ENCODE data around the gene FUT4. TPM values are rescaled to one million over a fixed set of nuclear protein-coding genes. Genes with fewer than 3 reads are reported as not detected.
A peak's percentile ranks its signal among the peaks of the same experiment; 100 is the strongest.

Gene FUT4
- total RNA-seq, 1 experiment from 2014 or later = 7.7 TPM

DNA sequence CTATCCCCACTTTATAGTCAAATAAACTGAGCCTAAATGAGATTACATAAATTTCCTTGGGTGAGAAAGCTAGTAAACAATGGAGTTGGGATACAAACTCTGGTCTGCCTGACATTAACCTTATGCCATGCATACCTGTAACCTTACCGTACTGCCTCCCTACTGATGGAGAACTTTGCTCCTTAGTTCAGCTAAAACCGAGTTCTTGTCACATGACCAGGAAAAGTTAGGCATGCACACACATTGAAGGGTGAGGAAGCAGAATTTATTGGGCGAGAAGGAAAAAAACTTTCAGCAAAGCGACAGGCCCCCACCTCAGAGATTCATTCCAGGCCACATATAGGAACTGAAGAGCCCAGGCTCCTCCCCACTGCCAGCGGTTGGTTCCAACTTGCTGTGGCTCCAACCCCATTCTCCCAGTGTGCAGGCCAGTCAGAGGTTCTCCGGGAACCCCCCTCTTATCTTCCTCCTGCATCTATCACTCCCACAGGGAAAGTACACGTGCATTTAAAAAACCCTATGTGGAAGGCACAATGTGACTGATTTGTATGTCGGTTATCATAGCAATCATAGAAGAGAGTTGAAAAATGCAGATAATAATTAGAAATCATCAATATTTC, 20.2 kb downstream of the FUT4 start:
- no peak for DNase-seq (ENCODE audit: low spot score)
- TF ChIP-seq, protein P1, sequence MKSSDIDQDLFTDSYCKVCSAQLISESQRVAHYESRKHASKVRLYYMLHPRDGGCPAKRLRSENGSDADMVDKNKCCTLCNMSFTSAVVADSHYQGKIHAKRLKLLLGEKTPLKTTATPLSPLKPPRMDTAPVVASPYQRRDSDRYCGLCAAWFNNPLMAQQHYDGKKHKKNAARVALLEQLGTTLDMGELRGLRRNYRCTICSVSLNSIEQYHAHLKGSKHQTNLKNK (CRISPR knock-in tag; IDR thresholded peaks at IDR 0.05) = no peak
- TF ChIP-seq SOX15 (CRISPR knock-in tag; IDR thresholded peaks at IDR 0.05) (no peak), ZNF121 (CRISPR knock-in tag; IDR thresholded peaks at IDR 0.05) (no peak), RELA (CRISPR knock-in tag; IDR thresholded peaks at IDR 0.05; ENCODE audit: borderline replicate concordance) (no peak)
- ATAC-seq = peak; percentile 68
- H3K27ac Mint-ChIP-seq = no peak overlapping the region
- H3K4me3 Mint-ChIP-seq = no peak overlapping the region
- H3K4me1 Mint-ChIP-seq = peaks cover 13% of the 10 kb centered on the region
- ChIA-PET POLR2A (no interaction called here), CTCF (no interaction called here)
- no peaks in the 10 kb centered on the region for H3K9me3 Mint-ChIP-seq
- no peaks in the 10 kb centered on the region for H3K36me3 Mint-ChIP-seq
- no peaks in the 10 kb centered on the region; the same call in 1 of the 2 replicates for H3K27me3 Mint-ChIP-seq (ENCODE audit: low read depth)

DNA sequence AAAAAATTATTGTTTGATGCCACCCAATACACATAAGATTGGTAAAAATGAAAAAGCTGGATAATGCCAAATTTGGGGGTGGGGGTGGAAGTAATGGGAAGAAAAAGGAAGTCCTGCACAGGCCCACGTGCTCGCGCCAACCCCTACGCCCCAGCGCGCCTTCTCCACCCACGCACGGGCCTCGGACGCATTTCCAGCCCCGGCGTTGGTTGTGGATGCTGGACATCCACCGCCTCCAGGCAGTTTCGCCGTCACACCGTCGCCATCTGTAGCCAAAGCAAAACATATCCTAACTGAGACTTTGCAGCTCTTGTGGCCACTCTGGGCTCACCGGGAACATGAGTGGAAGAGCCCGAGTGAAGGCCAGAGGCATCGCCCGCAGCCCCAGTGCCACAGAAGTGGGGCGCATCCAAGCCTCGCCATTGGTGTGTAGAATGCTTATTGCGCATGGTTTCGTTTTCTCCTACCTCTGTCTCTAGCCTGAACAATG, 23.5 kb downstream of the FUT4 start, which contains the start of gene PIWIL4:
Gene PIWIL4 (plus strand): TSS at position 188 of the 490 bp plus-strand sequence. CDS start 151 bp downstream, at position 339.
- no peak within 1 kb of the TSS for H3K27ac Mint-ChIP-seq
- no peak within 1 kb of the TSS for H3K4me3 Mint-ChIP-seq
- no peaks in the 10 kb centered on the region for H3K36me3 Mint-ChIP-seq
- no peak for ATAC-seq
- DNase-seq (ENCODE audit: low spot score) = no peak
- TF ChIP-seq, protein P2, sequence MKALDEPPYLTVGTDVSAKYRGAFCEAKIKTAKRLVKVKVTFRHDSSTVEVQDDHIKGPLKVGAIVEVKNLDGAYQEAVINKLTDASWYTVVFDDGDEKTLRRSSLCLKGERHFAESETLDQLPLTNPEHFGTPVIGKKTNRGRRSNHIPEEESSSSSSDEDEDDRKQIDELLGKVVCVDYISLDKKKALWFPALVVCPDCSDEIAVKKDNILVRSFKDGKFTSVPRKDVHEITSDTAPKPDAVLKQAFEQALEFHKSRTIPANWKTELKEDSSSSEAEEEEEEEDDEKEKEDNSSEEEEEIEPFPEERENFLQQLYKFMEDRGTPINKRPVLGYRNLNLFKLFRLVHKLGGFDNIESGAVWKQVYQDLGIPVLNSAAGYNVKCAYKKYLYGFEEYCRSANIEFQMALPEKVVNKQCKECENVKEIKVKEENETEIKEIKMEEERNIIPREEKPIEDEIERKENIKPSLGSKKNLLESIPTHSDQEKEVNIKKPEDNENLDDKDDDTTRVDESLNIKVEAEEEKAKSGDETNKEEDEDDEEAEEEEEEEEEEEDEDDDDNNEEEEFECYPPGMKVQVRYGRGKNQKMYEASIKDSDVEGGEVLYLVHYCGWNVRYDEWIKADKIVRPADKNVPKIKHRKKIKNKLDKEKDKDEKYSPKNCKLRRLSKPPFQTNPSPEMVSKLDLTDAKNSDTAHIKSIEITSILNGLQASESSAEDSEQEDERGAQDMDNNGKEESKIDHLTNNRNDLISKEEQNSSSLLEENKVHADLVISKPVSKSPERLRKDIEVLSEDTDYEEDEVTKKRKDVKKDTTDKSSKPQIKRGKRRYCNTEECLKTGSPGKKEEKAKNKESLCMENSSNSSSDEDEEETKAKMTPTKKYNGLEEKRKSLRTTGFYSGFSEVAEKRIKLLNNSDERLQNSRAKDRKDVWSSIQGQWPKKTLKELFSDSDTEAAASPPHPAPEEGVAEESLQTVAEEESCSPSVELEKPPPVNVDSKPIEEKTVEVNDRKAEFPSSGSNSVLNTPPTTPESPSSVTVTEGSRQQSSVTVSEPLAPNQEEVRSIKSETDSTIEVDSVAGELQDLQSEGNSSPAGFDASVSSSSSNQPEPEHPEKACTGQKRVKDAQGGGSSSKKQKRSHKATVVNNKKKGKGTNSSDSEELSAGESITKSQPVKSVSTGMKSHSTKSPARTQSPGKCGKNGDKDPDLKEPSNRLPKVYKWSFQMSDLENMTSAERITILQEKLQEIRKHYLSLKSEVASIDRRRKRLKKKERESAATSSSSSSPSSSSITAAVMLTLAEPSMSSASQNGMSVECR (CRISPR knock-in tag; IDR thresholded peaks at IDR 0.05; ENCODE audit: borderline replicate concordance) = no peak
- no peak for TF ChIP-seq TP53 (CRISPR knock-in tag; IDR thresholded peaks at IDR 0.05)
- TF ChIP-seq, protein P3, sequence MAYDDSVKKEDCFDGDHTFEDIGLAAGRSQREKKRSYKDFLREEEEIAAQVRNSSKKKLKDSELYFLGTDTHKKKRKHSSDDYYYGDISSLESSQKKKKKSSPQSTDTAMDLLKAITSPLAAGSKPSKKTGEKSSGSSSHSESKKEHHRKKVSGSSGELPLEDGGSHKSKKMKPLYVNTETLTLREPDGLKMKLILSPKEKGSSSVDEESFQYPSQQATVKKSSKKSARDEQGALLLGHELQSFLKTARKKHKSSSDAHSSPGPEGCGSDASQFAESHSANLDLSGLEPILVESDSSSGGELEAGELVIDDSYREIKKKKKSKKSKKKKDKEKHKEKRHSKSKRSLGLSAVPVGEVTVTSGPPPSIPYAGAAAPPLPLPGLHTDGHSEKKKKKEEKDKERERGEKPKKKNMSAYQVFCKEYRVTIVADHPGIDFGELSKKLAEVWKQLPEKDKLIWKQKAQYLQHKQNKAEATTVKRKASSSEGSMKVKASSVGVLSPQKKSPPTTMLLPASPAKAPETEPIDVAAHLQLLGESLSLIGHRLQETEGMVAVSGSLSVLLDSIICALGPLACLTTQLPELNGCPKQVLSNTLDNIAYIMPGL (CRISPR knock-in tag; IDR thresholded peaks at IDR 0.05) = no peak
- TF ChIP-seq KAT7 (CRISPR knock-in tag; IDR thresholded peaks at IDR 0.05; ENCODE audit: borderline replicate concordance) = no peak
- ChIA-PET CTCF (interaction anchor here (0.6 kb wide), 1 partner anchor 73 kb away, joined by 4 read pairs; no protein-coding TSS in a partner anchor), POLR2A (no interaction called here)
- H3K27me3 Mint-ChIP-seq (ENCODE audit: low read depth) = peaks cover 2% of the 10 kb centered on the region; the same call in 1 of the 2 replicates
- no peaks in the 10 kb centered on the region for H3K9me3 Mint-ChIP-seq
- peaks cover 8% of the 10 kb centered on the region for H3K4me1 Mint-ChIP-seq

DNA sequence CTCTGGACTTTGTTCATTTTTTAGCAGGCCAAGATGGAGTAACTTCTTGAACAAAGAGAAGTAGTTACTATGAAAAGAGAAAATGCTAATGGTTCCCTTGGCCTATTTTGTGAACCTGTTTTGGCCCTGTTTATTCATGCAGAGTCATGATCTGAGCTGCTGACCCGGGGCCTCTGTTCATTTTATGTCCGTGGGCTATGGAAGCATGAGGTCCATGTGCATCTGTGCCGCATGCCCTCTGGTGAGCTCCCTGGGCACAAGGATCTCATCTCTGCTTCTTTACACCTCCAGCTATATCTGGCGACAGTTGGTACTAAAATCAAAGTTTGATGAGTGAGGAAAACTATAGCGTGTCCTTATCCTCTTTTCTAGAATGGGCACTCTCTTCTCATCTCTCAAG, 24.5 kb downstream of the FUT4 start:
- H3K4me3 Mint-ChIP-seq = no peak overlapping the region
- no peak overlapping the region for H3K27ac Mint-ChIP-seq
- H3K9me3 Mint-ChIP-seq = 0 out of 2 replicates have a peak, but pooled peaks cover 5% of the 10 kb centered on the region
- no peaks in the 10 kb centered on the region for H3K36me3 Mint-ChIP-seq
- DNase-seq (ENCODE audit: low spot score) (no peak), ATAC-seq (no peak)
- peaks cover 2% of the 10 kb centered on the region; the same call in 1 of the 2 replicates for H3K27me3 Mint-ChIP-seq (ENCODE audit: low read depth)
- peaks cover 2% of the 10 kb centered on the region; the same call in 1 of the 2 replicates for H3K4me1 Mint-ChIP-seq
- TF ChIP-seq, protein P4, sequence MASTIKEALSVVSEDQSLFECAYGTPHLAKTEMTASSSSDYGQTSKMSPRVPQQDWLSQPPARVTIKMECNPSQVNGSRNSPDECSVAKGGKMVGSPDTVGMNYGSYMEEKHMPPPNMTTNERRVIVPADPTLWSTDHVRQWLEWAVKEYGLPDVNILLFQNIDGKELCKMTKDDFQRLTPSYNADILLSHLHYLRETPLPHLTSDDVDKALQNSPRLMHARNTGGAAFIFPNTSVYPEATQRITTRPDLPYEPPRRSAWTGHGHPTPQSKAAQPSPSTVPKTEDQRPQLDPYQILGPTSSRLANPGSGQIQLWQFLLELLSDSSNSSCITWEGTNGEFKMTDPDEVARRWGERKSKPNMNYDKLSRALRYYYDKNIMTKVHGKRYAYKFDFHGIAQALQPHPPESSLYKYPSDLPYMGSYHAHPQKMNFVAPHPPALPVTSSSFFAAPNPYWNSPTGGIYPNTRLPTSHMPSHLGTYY (CRISPR knock-in tag; IDR thresholded peaks at IDR 0.05) = no peak
- TF ChIP-seq FOXJ3 (CRISPR knock-in tag; IDR thresholded peaks at IDR 0.05; ENCODE audit: borderline replicate concordance) = no peak
- TF ChIP-seq ZNF317 (CRISPR knock-in tag; IDR thresholded peaks at IDR 0.05; ENCODE audit: borderline replicate concordance, low read depth) = no peak
- TF ChIP-seq JAZF1 (CRISPR knock-in tag; IDR thresholded peaks at IDR 0.05) = no peak
- TF ChIP-seq, protein P5, sequence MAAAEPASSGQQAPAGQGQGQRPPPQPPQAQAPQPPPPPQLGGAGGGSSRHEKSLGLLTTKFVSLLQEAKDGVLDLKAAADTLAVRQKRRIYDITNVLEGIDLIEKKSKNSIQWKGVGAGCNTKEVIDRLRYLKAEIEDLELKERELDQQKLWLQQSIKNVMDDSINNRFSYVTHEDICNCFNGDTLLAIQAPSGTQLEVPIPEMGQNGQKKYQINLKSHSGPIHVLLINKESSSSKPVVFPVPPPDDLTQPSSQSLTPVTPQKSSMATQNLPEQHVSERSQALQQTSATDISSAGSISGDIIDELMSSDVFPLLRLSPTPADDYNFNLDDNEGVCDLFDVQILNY (CRISPR knock-in tag; IDR thresholded peaks at IDR 0.05) = no peak
- TF ChIP-seq, protein P6, sequence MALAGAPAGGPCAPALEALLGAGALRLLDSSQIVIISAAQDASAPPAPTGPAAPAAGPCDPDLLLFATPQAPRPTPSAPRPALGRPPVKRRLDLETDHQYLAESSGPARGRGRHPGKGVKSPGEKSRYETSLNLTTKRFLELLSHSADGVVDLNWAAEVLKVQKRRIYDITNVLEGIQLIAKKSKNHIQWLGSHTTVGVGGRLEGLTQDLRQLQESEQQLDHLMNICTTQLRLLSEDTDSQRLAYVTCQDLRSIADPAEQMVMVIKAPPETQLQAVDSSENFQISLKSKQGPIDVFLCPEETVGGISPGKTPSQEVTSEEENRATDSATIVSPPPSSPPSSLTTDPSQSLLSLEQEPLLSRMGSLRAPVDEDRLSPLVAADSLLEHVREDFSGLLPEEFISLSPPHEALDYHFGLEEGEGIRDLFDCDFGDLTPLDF (CRISPR knock-in tag; IDR thresholded peaks at IDR 0.05) = no peak
- TF ChIP-seq, protein P7, sequence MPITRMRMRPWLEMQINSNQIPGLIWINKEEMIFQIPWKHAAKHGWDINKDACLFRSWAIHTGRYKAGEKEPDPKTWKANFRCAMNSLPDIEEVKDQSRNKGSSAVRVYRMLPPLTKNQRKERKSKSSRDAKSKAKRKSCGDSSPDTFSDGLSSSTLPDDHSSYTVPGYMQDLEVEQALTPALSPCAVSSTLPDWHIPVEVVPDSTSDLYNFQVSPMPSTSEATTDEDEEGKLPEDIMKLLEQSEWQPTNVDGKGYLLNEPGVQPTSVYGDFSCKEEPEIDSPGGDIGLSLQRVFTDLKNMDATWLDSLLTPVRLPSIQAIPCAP (CRISPR knock-in tag; IDR thresholded peaks at IDR 0.05) = no peak
- CTCF ChIA-PET = no interaction called here
- POLR2A ChIA-PET = no interaction called here

Measured in WTC11 (cell line).